Esophagus muscularis mucosa (tissue), 4 donors: ENCODE measurements around the gene NELL1. TPM values are rescaled to one million over a fixed set of nuclear protein-coding genes. Genes with fewer than 3 reads are reported as not detected.

ENCODE experiments used
- DNase-seq: peaks from one replicate; pipeline ENCODE4 v3.0.0-alpha.2; 2017; ENCODE audit errors: extremely low spot score
- H3K27ac ChIP-seq, 4 donors: fragments of 200-600 bp; sonication (generic); replicated peaks in 1 of 4; 1 replicate in 3 of 4; 2 replicates in 1 of 4; pipeline ENCODE4 v1.5.1; 2016 to 2019; ENCODE audit warnings: mild to moderate bottlenecking in 1 of 4
- H3K27me3 ChIP-seq, 4 donors: fragments of 200-600 bp; sonication (generic); one replicate each; pipeline versions ENCODE4 v1.5.1 to v1.6.0; 2016 to 2019
- H3K36me3 ChIP-seq, 4 donors: fragments of 200-600 bp; sonication (generic); one replicate each; pipeline ENCODE4 v1.5.1; 2016 to 2019
- H3K4me1 ChIP-seq, 4 donors: fragments of 200-600 bp; sonication (generic); one replicate each; pipeline ENCODE4 v1.5.1; 2016 to 2019
- H3K4me3 ChIP-seq, 4 donors: fragments of 200-600 bp; sonication (generic); 1 replicate in 2 of 4; 2 replicates in 2 of 4; pipeline ENCODE4 v1.5.1; 2016 to 2019; ENCODE audit warnings: mild to moderate bottlenecking in 4 of 4, moderate library complexity in 1 of 4
- H3K9me3 ChIP-seq, 4 donors: fragments of 200-600 bp; sonication (generic); 1 replicate in 3 of 4; 2 replicates in 1 of 4; pipeline ENCODE4 v1.5.1; 2016 to 2019
- EP300 ChIP-seq: sonication (generic); formaldehyde crosslinking; IDR thresholded peaks from one replicate; pipeline ENCODE4 v1.6.1; 2017; ENCODE audit warnings: antibody characterized with exemption
- POLR2A ChIP-seq: fragments of 450-650 bp; IDR thresholded peaks from one replicate; pipeline ENCODE4 v1.6.1; 2017; ENCODE audit warnings: antibody characterized with exemption, moderate library complexity, mild to moderate bottlenecking, low read depth
- POLR2AphosphoS5 ChIP-seq, 2 donors: sonication (generic); formaldehyde crosslinking; IDR thresholded peaks; one replicate each; pipeline ENCODE4 v1.6.1; 2017; ENCODE audit warnings: antibody characterized with exemption in 2 of 2
- WGBS: methylation state at CpG from one replicate; pipeline ENCODE4 v1.1.5; 2018; 5-methylcytosine and 5-hydroxymethylcytosine counted together
- intact Hi-C: fragments of 100-400 bp; cut with DNase I; formaldehyde crosslinking; loops from one replicate; pipeline ENCODE4 v1.15.1; 2023
- total RNA-seq, 4 donors: library from RNA; depleted of rRNA; stranded (reverse); fragments of >200 nt; gene quantifications; one replicate each; pipeline versions ENCODE4 v1.1.0 to v1.2.1, GENCODE V29; 2016
- TF ChIP-seq, protein P1 (sequence below), 3 experiments: fragments of 200-600 bp in 2 of 3; fragments of 450-650 bp in 1 of 3; sonication (generic) in 2 of 3; IDR thresholded peaks; one replicate each; pipeline ENCODE4 v1.5.1; 2017 to 2019; ENCODE audit warnings: antibody characterized with exemption in 3 of 3, mild to moderate bottlenecking in 2 of 3, moderate library complexity in 1 of 3

The NELL1 gene
- total RNA-seq, 4 donors from 2014 or later: 0.65 to 2.7 (median 0.90) TPM

DNA sequence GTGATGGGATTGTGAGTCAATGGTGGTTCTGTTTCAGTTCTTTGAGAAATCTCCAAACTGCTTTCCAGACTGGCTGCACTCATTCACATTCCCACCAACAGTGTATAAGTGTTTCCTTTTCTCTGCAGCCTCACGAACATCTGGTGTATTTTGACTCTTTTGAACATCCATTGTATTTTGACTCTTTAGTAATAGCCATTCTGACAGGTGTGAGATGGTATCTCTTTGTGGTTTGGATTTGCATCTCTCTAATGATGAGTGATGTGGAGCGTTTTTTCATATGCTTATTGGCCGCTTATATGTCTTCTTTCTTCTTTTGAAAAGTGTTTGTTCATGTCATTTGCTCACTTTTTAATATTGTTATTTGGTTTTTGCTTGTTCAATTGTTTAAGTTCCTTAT, 19.4 kb downstream of the NELL1 start:
- 77% methylated on average over 3 of the region's 3 CpGs for WGBS
- Histone ChIP-seq H3K27me3 (no peaks in the 10 kb centered on the region), H3K4me1 (no peaks in the 10 kb centered on the region), H3K36me3 (no peaks in the 10 kb centered on the region), H3K4me3 (no peak overlapping the region), H3K27ac (no peak overlapping the region), H3K9me3 (no peaks in the 10 kb centered on the region)
- intact Hi-C loops: no loop called here
- no peak for DNase-seq
- TF ChIP-seq POLR2A: no peak
- TF ChIP-seq, protein P1, sequence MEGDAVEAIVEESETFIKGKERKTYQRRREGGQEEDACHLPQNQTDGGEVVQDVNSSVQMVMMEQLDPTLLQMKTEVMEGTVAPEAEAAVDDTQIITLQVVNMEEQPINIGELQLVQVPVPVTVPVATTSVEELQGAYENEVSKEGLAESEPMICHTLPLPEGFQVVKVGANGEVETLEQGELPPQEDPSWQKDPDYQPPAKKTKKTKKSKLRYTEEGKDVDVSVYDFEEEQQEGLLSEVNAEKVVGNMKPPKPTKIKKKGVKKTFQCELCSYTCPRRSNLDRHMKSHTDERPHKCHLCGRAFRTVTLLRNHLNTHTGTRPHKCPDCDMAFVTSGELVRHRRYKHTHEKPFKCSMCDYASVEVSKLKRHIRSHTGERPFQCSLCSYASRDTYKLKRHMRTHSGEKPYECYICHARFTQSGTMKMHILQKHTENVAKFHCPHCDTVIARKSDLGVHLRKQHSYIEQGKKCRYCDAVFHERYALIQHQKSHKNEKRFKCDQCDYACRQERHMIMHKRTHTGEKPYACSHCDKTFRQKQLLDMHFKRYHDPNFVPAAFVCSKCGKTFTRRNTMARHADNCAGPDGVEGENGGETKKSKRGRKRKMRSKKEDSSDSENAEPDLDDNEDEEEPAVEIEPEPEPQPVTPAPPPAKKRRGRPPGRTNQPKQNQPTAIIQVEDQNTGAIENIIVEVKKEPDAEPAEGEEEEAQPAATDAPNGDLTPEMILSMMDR (IDR thresholded peaks at IDR 0.05): no peak
- TF ChIP-seq EP300: no peak
- TF ChIP-seq POLR2AphosphoS5 (IDR thresholded peaks at IDR 0.05): no peak

- Histone ChIP-seq H3K9me3 (peaks cover 0 to 12% (median 6%) of the 10 kb centered on the region in 4 donors), H3K36me3 (no peaks in the 10 kb centered on the region), H3K27me3 (no peaks in the 10 kb centered on the region), H3K4me3 (no peak overlapping the region), H3K4me1 (no peaks in the 10 kb centered on the region), H3K27ac (no peak overlapping the region)
- TF ChIP-seq POLR2A (no peak), POLR2AphosphoS5 (IDR thresholded peaks at IDR 0.05) (no peak), EP300 (no peak)
- TF ChIP-seq, protein P1 (IDR thresholded peaks at IDR 0.05): no peak
- no peak for DNase-seq
- intact Hi-C loops: no loop called here
- WGBS: 69% methylated on average over 5 of the region's 6 CpGs
Observed at GRCh38 chr11:20707876-20708275, 38.5 kb downstream of the NELL1 start.

- Histone ChIP-seq H3K27ac (no peak overlapping the region), H3K36me3 (no peaks in the 10 kb centered on the region), H3K9me3 (peaks cover 0 to 11% (median 4%) of the 10 kb centered on the region in 4 donors), H3K4me3 (no peak overlapping the region), H3K27me3 (no peaks in the 10 kb centered on the region), H3K4me1 (no peaks in the 10 kb centered on the region)
- no peak for DNase-seq
- intact Hi-C loops: no loop called here
- no peak for TF ChIP-seq EP300
- no peak for TF ChIP-seq POLR2A
- TF ChIP-seq POLR2AphosphoS5 (IDR thresholded peaks at IDR 0.05): no peak
- TF ChIP-seq, protein P1 (IDR thresholded peaks at IDR 0.05): no peak
- WGBS: 83% methylated on average over 3 of the region's 3 CpGs
Observed at GRCh38 chr11:20712912-20713311, 43.5 kb downstream of the NELL1 start.

DNA sequence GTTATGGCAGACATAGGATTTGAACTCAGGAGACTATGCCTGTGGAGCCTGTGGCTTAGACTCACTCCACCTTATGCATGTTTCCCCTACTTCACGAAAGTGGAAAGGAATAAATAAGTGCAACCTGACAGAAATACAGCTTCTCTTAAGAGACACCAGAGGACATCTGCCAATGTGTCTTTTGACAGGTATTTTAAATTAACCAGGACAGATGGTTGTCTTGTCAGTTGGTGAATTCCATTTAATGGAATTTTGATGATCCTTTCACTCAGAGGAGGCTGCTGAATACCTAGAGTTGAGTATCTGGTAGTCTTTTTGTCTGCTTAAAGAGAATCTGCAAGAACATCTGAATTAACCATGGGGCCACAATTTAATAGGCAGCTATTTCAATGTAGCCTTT, 46.1 kb downstream of the NELL1 start:
- Histone ChIP-seq H3K27ac (no peak overlapping the region), H3K27me3 (no peaks in the 10 kb centered on the region), H3K36me3 (no peaks in the 10 kb centered on the region), H3K4me1 (no peaks in the 10 kb centered on the region), H3K9me3 (no peaks in the 10 kb centered on the region), H3K4me3 (no peak overlapping the region)
- DNase-seq: no peak
- TF ChIP-seq POLR2AphosphoS5 (IDR thresholded peaks at IDR 0.05) (no peak), POLR2A (no peak), EP300 (no peak)
- TF ChIP-seq, protein P1 (IDR thresholded peaks at IDR 0.05): no peak
- intact Hi-C loops: no loop called here
- WGBS: 60% methylated on average over 1 of the region's 1 CpG

DNA sequence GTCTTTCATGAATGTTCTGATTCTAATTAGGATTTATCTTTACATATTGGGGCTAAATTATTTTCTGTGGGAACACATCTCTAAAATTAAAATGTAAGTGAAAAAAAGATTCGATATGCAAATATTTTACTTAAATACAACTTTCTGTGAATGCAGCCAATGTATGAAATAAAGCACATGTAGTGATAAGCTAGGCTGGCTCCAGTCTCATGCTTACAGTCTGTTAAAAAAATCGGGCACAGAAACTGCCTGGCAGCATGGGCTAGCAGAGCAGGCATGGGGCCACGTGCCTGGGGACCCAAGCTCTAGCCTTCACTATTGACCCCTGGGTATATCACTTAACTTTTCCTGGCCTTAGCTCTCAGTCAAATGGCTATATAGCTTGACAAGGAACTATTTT, 46.5 kb downstream of the NELL1 start:
- DNase-seq: no peak
- WGBS: 79% methylated on average over 3 of the region's 3 CpGs
- no peak for TF ChIP-seq EP300
- TF ChIP-seq POLR2AphosphoS5 (IDR thresholded peaks at IDR 0.05): no peak
- TF ChIP-seq POLR2A: no peak
- TF ChIP-seq, protein P1 (IDR thresholded peaks at IDR 0.05): no peak
- intact Hi-C loops: no loop called here
- Histone ChIP-seq H3K27me3 (no peaks in the 10 kb centered on the region), H3K36me3 (no peaks in the 10 kb centered on the region), H3K9me3 (no peaks in the 10 kb centered on the region), H3K27ac (no peak overlapping the region), H3K4me1 (no peaks in the 10 kb centered on the region), H3K4me3 (no peak overlapping the region)
